GM18502 (cell line): ENCODE data around the gene TLR8.
"Not testable (repeated sequence)": the region's sequence is repeated elsewhere in the genome, so short reads cannot be mapped to it uniquely, and the experiment has no call there.

Experiments used
- ATAC-seq: cut with Tn5 transposase; IDR thresholded peaks from one replicate; pipeline ENCODE4 v1.9.1; 2021; ENCODE audit warnings: mild to moderate bottlenecking; ENCODE audit not compliant: unreplicated experiment, poor library complexity

Gene TLR8

DNA sequence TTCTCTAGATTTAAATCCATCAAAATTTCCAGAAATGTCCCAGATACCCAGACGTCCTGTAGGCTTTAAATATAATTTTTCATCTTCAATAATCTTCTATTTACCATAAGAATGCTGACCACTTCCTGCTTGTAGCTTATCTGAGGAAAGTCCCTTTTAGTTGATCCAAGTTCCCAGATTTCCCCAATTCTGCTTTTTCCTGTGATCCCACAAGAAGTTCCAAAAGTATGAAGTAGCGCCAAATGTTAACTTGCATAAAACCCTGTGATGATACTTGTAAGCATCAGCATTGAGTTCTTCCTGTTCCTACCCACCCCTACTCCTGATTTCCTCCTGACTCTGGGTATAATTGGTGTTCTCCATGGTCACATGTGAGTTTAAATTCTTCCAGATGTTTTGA, 10.6 kb upstream of the TLR8 start:
- no peak for ATAC-seq

DNA sequence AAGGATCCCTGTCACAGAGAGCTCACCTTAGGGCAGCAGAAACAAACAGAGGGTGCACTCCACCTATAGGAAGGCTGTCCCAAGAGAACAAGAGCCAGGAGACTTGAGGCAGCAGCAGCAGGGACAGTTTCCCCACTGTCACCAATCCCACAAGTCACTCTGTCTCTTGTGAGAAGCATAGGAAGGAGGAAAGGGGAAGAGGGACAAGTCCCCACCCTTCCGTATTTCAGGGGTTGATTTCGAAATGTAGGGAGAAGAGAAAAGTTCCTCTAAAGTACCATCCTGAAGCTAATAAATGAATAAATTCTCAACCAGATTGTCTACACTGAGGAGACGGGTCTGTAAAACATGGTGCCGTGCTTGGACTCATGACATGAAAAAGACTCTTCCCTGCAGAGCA, 9.5 kb upstream of the TLR8 start:
- ATAC-seq, result no peak

DNA sequence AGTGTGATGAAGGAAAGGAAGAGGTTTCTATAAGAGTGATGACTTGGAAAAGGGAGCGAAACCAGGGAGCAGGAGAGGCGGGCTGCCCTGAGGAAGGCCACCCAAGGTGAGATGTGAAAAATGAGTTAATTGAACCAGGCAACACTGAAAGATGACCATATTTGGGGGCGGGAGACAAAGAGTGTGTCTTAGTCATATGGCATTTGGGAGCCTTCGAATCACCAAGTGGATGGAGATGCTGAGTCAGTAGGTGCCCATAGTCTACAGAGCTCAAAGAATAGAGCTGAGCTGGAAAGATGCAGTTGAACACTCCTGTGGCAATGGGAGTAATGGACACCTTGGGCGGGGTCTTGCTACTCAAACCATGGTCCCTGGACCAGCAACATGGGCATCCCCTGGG, 8.3 kb upstream of the TLR8 start:
- ATAC-seq, result no peak

DNA sequence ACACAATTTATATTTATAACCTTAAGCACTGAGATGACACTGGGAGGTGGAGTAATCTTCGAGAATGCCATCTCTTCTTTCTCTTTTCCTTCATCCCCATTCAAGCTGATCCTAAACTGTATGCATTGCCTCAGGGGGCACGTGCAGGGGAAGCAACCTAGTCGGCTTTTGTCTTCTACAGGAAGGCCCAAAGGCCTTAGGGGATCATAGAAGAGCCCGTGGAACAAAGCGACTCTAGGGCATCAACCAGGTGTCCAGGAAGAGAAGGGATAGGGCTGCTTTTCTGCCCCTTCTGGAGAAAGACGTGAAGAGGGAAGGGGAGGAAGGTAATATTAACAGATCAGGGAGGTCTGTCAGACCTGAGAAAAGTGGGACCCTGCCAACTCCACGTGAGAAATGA, 6.9 kb upstream of the TLR8 start:
- no peak for ATAC-seq

DNA sequence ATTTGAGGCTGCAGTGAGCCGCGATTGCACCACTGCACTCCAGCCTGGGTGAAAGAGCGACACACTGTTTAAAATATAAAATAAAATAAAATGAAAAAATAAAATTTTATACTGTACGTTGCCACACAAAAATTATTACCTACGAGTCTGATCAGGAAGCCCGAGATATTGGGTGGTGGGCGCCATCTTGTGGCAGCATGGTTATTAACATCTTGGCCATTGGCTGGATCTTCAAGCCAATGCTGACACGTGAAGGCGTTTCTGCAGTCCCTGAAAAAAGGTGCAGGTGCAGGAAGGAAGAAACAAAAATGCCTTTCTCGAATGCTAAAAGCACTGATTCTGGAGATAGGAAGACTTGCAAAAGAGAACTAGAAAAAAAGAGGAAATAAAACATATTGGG, 4.9 kb upstream of the TLR8 start:
- ATAC-seq, result no peak

DNA sequence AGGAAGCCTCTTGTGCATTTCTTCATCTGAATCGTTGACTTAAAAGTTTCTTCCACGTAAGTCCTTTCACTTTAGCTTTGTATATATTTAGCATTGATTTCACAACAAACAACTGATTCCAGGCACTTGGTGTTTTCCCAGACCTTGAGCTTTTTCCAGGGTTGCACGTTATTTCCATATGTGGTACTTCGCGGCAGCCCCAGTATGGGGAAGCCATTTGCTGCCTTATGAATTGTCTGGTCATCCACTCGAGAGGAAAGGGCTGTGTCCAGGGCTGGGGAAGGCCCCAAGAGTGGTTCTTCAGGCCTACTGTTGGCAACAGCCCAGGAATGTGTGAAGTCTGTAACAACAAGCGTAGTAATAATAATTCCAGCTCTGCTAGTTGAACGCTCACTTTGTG, 2.8 kb upstream of the TLR8 start:
- ATAC-seq, result no peak

DNA sequence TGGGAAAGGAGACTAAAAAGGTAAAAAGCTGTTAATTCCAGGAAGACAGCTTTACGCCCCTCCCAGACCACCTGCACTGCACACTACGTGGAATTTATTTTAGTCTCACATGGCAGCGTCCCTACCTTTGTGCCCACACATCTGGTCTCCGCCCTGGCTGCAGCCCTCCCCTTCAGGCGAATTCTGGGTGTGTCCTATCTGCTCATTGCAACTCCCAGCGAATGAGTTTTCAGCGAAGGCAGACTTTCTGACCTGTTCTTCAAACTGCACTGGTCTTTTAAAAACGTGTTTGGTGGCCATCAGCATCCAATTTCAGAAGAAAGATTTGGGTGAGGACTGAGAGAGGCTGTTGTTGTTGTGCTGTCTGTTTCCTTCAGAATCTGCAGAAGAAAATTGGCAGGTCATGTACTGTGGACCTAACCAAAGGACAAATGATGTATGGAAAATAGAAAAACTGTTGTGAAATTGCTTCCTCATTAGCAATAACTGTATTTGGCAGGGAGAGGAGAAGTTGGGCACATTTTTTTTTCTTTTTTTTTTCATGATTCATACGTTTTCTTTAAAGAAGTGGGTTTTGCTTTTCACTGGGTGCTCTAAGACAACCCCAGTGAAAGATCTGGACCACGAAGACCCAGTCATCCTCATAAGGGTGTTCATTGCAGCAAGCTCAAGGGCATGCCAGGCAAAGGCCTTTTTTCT, 4.2 kb downstream of the TLR8 start:
- no peak for ATAC-seq

DNA sequence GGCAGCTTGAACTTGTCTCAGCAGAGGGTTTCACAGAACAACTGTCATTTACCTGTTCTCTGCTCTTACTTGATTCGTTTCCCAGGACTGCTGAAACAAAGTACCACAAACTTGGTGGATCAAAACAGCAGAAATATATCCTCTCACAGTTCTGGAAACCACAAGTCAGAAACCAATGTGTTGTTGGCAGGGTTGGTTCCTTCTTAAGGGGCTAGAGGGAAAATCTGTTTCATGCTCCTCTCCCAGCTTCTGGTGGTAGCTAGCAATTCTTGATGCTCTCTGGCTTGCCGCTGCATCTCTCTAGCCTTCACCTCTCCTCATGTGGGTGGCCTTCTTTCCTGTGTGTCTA, 4.7 kb downstream of the TLR8 start:
- no peak for ATAC-seq

DNA sequence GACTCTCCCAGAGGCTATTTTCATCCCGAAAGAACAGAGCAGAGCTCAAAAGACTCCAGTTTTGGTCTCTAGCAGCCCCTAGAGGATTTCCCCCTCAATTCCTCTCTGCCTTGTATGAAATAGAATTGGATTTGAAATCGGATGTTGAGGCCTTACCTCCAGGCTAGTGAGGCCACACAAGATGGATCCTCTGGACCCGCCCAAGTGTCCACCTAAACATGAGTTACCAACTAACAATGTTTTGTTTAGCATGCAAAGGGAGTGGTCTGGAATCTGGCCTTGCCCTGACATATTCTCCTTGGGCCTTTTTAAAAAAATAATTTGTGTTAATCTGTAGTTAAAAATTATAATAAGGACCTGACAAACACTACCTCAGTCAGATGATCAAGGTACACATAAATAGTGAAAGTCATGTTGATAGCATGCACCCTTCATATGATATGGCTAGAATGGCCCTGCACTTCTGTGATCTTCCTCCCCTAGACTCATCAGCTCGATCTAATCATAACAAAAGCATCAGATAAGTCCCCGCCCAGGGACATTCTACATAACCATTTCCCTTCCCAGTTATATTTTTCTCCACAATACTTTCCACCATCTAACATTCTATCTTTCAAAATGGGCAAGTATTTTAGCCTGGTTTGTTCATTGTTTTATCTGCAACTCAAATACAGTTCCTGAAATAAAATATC, 6.5 kb downstream of the TLR8 start:
- ATAC-seq, result no peak

DNA sequence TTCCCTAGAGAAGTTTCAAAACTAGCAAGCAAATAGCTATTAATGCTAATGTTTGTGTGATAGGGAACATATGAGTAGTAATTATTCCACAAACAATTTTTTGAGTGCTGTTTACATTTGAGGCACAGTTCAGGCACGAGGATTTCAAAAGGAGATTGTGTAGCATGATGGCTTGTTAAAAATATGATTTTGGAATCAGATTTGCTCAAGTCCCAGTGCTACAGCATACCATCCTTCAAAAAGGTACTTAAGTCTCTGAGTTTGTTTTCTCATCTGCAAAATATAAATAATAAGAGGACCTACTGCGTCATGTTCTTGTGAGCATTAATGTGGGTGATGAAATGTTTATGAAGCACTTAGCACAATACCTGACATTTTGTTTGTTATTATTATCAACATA, 11.3 kb downstream of the TLR8 start:
- ATAC-seq, result no peak

DNA sequence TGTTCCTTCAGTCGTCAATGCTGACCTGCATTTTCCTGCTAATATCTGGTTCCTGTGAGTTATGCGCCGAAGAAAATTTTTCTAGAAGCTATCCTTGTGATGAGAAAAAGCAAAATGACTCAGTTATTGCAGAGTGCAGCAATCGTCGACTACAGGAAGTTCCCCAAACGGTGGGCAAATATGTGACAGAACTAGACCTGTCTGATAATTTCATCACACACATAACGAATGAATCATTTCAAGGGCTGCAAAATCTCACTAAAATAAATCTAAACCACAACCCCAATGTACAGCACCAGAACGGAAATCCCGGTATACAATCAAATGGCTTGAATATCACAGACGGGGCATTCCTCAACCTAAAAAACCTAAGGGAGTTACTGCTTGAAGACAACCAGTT, 12.6 kb downstream of the TLR8 start:
- no peak for ATAC-seq

DNA sequence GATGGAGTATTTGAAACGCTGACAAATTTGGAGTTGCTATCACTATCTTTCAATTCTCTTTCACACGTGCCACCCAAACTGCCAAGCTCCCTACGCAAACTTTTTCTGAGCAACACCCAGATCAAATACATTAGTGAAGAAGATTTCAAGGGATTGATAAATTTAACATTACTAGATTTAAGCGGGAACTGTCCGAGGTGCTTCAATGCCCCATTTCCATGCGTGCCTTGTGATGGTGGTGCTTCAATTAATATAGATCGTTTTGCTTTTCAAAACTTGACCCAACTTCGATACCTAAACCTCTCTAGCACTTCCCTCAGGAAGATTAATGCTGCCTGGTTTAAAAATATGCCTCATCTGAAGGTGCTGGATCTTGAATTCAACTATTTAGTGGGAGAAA, 13.2 kb downstream of the TLR8 start:
- ATAC-seq, result no peak

DNA sequence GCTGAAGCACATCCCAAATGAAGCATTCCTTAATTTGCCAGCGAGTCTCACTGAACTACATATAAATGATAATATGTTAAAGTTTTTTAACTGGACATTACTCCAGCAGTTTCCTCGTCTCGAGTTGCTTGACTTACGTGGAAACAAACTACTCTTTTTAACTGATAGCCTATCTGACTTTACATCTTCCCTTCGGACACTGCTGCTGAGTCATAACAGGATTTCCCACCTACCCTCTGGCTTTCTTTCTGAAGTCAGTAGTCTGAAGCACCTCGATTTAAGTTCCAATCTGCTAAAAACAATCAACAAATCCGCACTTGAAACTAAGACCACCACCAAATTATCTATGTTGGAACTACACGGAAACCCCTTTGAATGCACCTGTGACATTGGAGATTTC, 14.6 kb downstream of the TLR8 start:
- ATAC-seq, result no peak

DNA sequence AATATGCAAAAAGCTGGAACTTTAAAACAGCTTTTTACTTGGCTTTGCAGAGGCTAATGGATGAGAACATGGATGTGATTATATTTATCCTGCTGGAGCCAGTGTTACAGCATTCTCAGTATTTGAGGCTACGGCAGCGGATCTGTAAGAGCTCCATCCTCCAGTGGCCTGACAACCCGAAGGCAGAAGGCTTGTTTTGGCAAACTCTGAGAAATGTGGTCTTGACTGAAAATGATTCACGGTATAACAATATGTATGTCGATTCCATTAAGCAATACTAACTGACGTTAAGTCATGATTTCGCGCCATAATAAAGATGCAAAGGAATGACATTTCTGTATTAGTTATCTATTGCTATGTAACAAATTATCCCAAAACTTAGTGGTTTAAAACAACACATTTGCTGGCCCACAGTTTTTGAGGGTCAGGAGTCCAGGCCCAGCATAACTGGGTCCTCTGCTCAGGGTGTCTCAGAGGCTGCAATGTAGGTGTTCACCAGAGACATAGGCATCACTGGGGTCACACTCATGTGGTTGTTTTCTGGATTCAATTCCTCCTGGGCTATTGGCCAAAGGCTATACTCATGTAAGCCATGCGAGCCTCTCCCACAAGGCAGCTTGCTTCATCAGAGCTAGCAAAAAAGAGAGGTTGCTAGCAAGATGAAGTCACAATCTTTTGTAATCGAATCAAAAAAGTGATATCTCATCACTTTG, 15.6 kb downstream of the TLR8 start:
- no peak for ATAC-seq

DNA sequence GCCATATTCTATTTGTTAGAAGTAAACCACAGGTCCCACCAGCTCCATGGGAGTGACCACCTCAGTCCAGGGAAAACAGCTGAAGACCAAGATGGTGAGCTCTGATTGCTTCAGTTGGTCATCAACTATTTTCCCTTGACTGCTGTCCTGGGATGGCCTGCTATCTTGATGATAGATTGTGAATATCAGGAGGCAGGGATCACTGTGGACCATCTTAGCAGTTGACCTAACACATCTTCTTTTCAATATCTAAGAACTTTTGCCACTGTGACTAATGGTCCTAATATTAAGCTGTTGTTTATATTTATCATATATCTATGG, 16.1 kb downstream of the TLR8 start:
- no peak for ATAC-seq

DNA sequence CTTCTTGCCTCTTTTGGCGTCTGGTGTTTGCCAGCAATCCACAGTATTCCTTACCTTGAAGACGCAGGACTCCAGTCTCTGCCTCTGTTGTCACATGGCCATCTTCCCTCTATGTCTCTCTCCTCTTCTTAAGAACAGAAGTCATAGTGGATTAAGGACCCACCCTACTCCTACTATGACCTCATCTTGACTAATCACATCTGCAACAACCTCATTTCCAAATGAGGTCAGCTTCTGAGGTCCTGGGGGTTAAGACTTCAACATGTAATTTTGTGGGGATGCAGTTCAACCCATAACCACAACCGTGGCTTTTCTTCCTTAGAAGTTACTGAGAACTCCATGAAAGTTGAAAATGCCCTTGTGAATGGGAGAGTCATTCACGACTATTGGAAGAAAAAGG, 23.3 kb downstream of the TLR8 start:
- no peak for ATAC-seq

DNA sequence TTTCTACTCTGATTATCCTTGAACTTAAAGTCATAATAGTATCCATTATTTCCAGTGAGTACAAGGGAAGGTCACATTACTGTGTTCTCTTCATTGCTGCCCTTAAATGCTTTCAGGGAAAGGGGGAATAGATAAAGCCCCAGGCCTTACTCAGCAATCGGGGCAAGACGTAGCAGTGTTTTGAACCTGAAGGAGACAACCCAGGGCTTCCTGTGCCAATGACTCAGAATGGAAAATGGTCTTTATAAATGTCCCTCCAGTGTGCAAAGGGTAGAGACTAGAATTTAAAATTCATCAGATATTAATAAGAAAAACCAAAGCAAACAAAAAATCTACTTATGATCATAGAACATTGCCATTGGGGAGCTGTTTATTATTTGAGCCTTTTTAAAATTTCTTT, 23.7 kb downstream of the TLR8 start:
- ATAC-seq, result no peak

DNA sequence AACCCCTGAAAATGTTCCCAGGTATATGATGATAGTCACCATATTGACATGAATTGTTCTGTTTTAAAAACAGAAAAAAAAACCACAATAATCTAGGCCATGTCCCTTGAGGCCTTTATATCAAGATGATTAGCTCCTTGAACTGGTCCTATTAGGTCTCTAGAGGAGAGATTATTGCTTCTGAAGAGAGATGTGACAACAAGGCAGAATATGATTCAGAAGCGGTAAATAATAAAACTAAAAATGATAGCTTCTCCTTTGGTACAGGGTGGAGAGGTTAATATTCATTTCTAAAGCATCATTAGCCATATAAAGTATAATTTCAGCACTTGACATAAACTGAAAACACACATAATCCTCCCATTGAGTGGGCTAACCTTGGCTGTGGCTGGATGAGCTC, 25.8 kb downstream of the TLR8 start:
- ATAC-seq, result no peak

DNA sequence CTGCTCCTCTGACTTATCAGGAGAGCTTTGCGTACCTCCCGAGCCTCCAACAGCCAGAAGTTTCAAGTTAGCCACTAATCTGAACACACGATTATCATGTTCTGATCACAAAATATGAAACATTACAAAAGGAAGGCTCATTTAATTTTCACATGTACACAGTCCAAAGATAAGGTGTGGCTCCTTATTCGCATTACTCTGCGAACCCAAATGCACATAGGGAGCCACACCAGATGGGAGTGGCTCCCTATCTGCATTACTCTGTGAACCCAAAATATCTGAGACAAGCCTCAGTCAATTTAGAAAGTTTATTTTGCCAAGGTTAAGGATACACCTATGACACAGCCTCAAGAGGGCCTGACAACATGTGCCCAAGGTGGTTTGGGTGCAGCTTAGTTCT, 28.4 kb downstream of the TLR8 start:
- no peak for ATAC-seq

DNA sequence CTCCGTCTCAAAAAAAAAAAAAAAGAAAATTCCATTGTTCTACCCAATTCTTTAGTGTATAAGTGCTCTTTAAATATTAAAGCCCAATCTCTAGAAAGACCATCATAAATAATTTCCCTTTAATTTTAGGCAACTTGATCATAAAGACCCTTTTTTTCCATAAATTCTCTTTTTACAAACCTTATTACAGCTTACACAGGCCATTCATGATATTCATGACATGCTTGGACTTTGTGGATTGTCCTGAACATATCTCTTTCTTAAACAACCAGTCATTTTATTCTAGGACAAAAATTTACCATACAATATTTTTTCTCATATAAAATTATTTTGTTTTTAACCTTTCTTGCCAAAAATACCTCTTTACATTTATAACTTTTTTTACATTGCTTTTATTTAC, 30.5 kb downstream of the TLR8 start:
- no peak for ATAC-seq

DNA sequence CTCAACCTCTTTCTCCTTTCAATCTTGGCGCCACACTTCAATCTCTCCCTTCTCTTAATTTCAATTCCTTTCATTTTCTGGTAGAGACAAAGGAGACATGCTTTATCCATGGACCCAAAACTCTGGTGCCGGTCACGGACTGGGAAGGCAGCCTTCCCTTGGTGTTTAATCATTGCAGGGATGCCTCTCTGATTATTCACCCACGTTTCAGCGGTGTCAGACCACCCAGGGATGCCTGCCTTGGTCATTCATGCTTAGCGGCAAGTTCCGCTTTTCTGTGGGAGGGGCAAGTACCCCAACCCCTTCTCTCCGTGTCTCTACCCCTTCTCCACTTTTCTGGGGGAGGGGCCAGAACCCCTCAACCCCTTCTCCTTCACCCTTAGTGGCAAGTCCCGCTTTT, 34.1 kb downstream of the TLR8 start:
- not testable (repeated sequence) for ATAC-seq

DNA sequence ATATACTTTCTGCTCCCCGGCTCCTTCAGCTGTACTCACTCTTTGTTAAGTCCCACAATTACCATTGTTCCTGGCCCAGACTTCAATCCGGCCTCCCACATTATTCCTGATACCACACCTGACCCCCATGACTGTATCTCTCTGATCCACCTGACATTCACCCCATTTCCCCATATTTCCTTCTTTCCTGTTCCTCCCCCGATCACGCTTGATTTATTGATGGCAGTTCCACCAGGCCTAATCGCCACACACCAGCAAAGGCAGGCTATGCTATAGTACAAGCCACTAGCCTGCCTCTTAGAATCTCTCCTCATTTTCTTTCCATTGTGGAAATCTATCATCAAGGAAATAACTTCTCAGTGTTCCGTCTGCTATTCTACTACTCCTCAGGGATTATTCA, 37.2 kb downstream of the TLR8 start:
- not testable (repeated sequence) for ATAC-seq
